A549 (cell line): ENCODE measurements around the gene PIGU. TPM values are rescaled to one million over a fixed set of nuclear protein-coding genes. Genes with fewer than 3 reads are reported as not detected.

ENCODE experiments used
- ATAC-seq, 2 experiments: fragments of 200-7000 bp in 1 of 2; fragments of >200 bp in 1 of 2; cut with Nextera tagmentation in 1 of 2; cut with Tn5 transposase in 1 of 2; 3 replicates each; pipeline versions ENCODE4 v1.8.0 to v1.9.1; 2018 to 2020; ENCODE audit warnings: mild to moderate bottlenecking in 1 of 2, moderate library complexity in 1 of 2
- CTCF ChIA-PET: fragments of 300-600 bp; sonication (Branson Sonifier 250); formaldehyde crosslinking; extraction: SDS; loops from one replicate; lab custom pipeline; 2021; ENCODE audit warnings: antibody characterized with exemption, inconsistent platforms; lab: Yijun Ruan, JAX
- POLR2A ChIA-PET: fragments of 350-600 bp; formaldehyde crosslinking; extraction: SDS; loops from one replicate; lab custom pipeline; 2021; ENCODE audit warnings: antibody characterized with exemption, inconsistent platforms; lab: Yijun Ruan, JAX
- DNase-seq, 2 experiments: peaks; one replicate each; pipeline versions ENCODE4 v3.0.0 to v3.0.0-alpha.2; 2011 to 2016; ENCODE audit warnings: low read depth in 1 of 2, low spot score in 1 of 2
- FAIRE-seq: peaks from 2 replicates; lab custom pipeline; 2011; peaks lifted over from hg19 to GRCh38; lab: Jason Lieb, UNC
- H3K27ac ChIP-seq, 2 experiments: fragments of >200 bp; sonication (Bioruptor Twin); formaldehyde crosslinking; 3 replicates each; pipeline ENCODE4 v1.5.1; 2016 to 2017
- H3K4me1 ChIP-seq: fragments of >200 bp; sonication (Bioruptor Twin); formaldehyde crosslinking; 3 replicates; pipeline ENCODE4 v1.6.1; 2016
- H3K4me2 ChIP-seq: fragments of >200 bp; sonication (Bioruptor Twin); formaldehyde crosslinking; 3 replicates; pipeline ENCODE4 v1.6.1; 2016
- H3K4me3 ChIP-seq: fragments of >200 bp; sonication (Bioruptor Twin); formaldehyde crosslinking; 3 replicates; pipeline ENCODE4 v1.5.1; 2016
- H3K9me3 ChIP-seq: fragments of >200 bp; sonication (Bioruptor Twin); formaldehyde crosslinking; 3 replicates; pipeline ENCODE4 v1.6.1; 2016
- BHLHE40 ChIP-seq: IDR thresholded peaks from 2 replicates; pipeline ENCODE4 v1.6.1; 2012; ENCODE audit warnings: low read depth, low read length, inconsistent platforms
- CEBPB ChIP-seq, 2 experiments: fragments of >200 bp in 1 of 2; sonication (Bioruptor Twin) in 1 of 2; formaldehyde crosslinking in 1 of 2; IDR thresholded peaks; 2 replicates each; pipeline ENCODE4 v1.6.1; 2012 to 2016
- CHD2 ChIP-seq: fragments of 150-350 bp; IDR thresholded peaks from 2 replicates; pipeline ENCODE4 v1.6.1; 2014; ENCODE audit warnings: low read length; ENCODE audit not compliant: partially characterized antibody
- CHD4 ChIP-seq: fragments of 200-600 bp; sonication (generic); IDR thresholded peaks from 2 replicates; pipeline ENCODE4 v1.6.1; 2016; ENCODE audit warnings: antibody characterized with exemption, mild to moderate bottlenecking, borderline replicate concordance
- EHF ChIP-seq: fragments of 250-450 bp; sonication (Bioruptor Pico); IDR thresholded peaks from 2 replicates; pipeline ENCODE4 v1.5.0; 2020; ENCODE audit warnings: mild to moderate bottlenecking
- EP300 ChIP-seq, 2 experiments: fragments of >200 bp; sonication (Bioruptor Twin); formaldehyde crosslinking; IDR thresholded peaks; 2 replicates in 1 of 2; 3 replicates in 1 of 2; pipeline ENCODE4 v1.6.1; 2016 to 2017
- FOXS1 ChIP-seq: fragments of 250-450 bp; sonication (Bioruptor Pico); IDR thresholded peaks from 2 replicates; pipeline ENCODE4 v1.5.0; 2020; ENCODE audit warnings: mild to moderate bottlenecking, moderate library complexity
- GATA3 ChIP-seq: IDR thresholded peaks from 2 replicates; pipeline ENCODE4 v1.6.1; 2012; ENCODE audit warnings: borderline replicate concordance
- HEYL ChIP-seq: fragments of 250-450 bp; sonication (Bioruptor Pico); IDR thresholded peaks from 2 replicates; pipeline ENCODE4 v1.8.0; 2021; ENCODE audit warnings: mild to moderate bottlenecking, moderate library complexity
- HOXA7 ChIP-seq: fragments of 250-450 bp; sonication (Bioruptor Pico); IDR thresholded peaks from 2 replicates; pipeline ENCODE4 v1.5.0; 2020; ENCODE audit warnings: mild to moderate bottlenecking, moderate library complexity
- JUN ChIP-seq, 2 experiments: fragments of >200 bp; sonication (Bioruptor Twin); formaldehyde crosslinking; IDR thresholded peaks; 2 replicates in 1 of 2; 3 replicates in 1 of 2; pipeline ENCODE4 v1.6.1; 2016 to 2017
- JUNB ChIP-seq: fragments of >200 bp; sonication (Bioruptor Twin); formaldehyde crosslinking; IDR thresholded peaks from 2 replicates; pipeline ENCODE4 v1.6.1; 2016
- KDM5A ChIP-seq: fragments of 200-600 bp; sonication (generic); IDR thresholded peaks from 2 replicates; pipeline ENCODE4 v1.6.1; 2016; ENCODE audit warnings: antibody characterized with exemption, mild to moderate bottlenecking
- MAZ ChIP-seq: fragments of 150-350 bp; IDR thresholded peaks from 2 replicates; pipeline ENCODE4 v1.6.1; 2014; ENCODE audit warnings: antibody characterized with exemption, low read depth, low read length, borderline replicate concordance
- MYC ChIP-seq: IDR thresholded peaks from 2 replicates; pipeline ENCODE4 v1.6.1; 2012; ENCODE audit warnings: mild to moderate bottlenecking, inconsistent platforms, low read length, improper control_type of control experiment, borderline replicate concordance
- NFE2L2 ChIP-seq: fragments of 150-350 bp; conservative IDR thresholded peaks from 2 replicates; pipeline ENCODE4 v1.6.1; 2014; ENCODE audit warnings: low read length
- NPAS2 ChIP-seq: fragments of 250-450 bp; sonication (Bioruptor Pico); IDR thresholded peaks from 2 replicates; pipeline ENCODE4 v1.8.0; 2022; ENCODE audit warnings: mild to moderate bottlenecking, moderate library complexity, borderline replicate concordance
- RARB ChIP-seq: fragments of 250-450 bp; sonication (Bioruptor Pico); IDR thresholded peaks from 2 replicates; pipeline ENCODE4 v1.8.0; 2021; ENCODE audit warnings: mild to moderate bottlenecking, moderate library complexity
- RNF2 ChIP-seq: fragments of 200-600 bp; sonication (generic); IDR thresholded peaks from 2 replicates; pipeline ENCODE4 v1.6.1; 2016; ENCODE audit warnings: low read depth, mild to moderate bottlenecking, antibody characterized with exemption, moderate library complexity, borderline replicate concordance
- SREBF2 ChIP-seq: fragments of 450-650 bp; IDR thresholded peaks from 2 replicates; pipeline ENCODE4 v1.6.1; 2014; ENCODE audit warnings: mild to moderate bottlenecking, moderate library complexity
- TFCP2L1 ChIP-seq: fragments of 250-450 bp; sonication (Bioruptor Pico); IDR thresholded peaks from 2 replicates; pipeline ENCODE4 v1.5.0; 2021; ENCODE audit warnings: mild to moderate bottlenecking
- ZFP36 ChIP-seq: fragments of 450-650 bp; IDR thresholded peaks from 2 replicates; pipeline ENCODE4 v1.6.1; 2014; ENCODE audit warnings: borderline replicate concordance; ENCODE audit not compliant: partially characterized antibody
- WGBS: methylation state at CpG from one replicate; pipeline ENCODE4 v1.1.6; 2017; ENCODE audit errors: missing lambda C conversion rate; 5-methylcytosine and 5-hydroxymethylcytosine counted together
- polyA plus RNA-seq, 4 experiments: library from polyadenylated mRNA; depleted of rRNA in 3 of 4; stranded (reverse); fragments of >200 nt; fragmentation: RNase III in 1 of 4; extraction: RNeasy Plus Mini Kit Qiagen cat#74134 plus additional on column Dnase treatment in 1 of 4; gene quantifications; 2 replicates in 3 of 4; 3 replicates in 1 of 4; pipeline ENCODE4 v1.2.3, GENCODE V29; 2011 to 2017
- TF ChIP-seq, protein P1 (sequence below): fragments of 200-600 bp; sonication (generic); IDR thresholded peaks from 2 replicates; pipeline ENCODE4 v1.6.1; 2016; ENCODE audit warnings: antibody characterized with exemption, mild to moderate bottlenecking, moderate library complexity
- TF ChIP-seq, protein P2 (sequence below): fragments of >200 bp; sonication (Bioruptor Twin); formaldehyde crosslinking; IDR thresholded peaks from 3 replicates; pipeline ENCODE4 v1.6.1; 2016
- TF ChIP-seq, protein P3 (sequence below): fragments of 250-450 bp; sonication (Bioruptor Pico); IDR thresholded peaks from 2 replicates; pipeline ENCODE4 v1.5.0; 2021; ENCODE audit warnings: mild to moderate bottlenecking, moderate library complexity, borderline replicate concordance

PIGU gene
- polyA plus RNA-seq, 2 of the 4 experiments (the other 2 are of a cell fraction): 27.8 to 103 TPM

DNA sequence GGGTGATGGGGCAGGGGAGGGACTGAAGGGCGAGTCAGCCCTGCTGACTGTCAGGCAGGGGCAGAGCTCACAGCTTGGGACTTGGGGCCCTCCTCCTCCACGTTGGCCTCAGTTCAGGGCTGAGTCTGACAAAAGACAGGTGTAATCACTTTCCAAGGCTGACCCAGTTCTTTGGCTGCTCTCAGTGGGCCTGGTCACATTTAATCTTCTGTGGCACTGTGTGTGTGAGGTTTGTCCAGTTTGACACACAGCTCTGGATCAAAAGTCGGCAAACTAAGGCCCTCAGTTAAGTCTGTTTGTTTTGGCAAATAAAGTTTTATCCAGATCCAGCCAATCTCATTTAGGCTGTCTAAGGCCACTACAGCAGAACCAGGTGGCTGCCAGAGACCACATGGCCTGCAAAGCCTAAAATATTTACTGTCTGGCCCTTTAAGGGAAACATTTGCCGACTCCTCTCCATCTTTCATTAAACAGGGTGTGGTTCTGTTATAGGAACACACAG lies 123.5 kb downstream of the PIGU start:
- FAIRE-seq: no peak
- Histone ChIP-seq H3K9me3 (no peaks in the 10 kb centered on the region), H3K4me3 (no peak overlapping the region), H3K4me1 (peaks cover 15% of the 10 kb centered on the region), H3K4me2 (peak overlapping the region; percentile 33), H3K27ac (peak overlapping the region in 1 of 2 experiments; percentile 42; a peak in 1 of 6 replicates)
- peak; percentile 25 to 39; a peak in 4 of 6 replicates for ATAC-seq
- DNase-seq: no peak
- POLR2A ChIA-PET: no interaction called here
- TF ChIP-seq SREBF2 (no peak), EP300 (IDR thresholded peaks at IDR 0.05) (no peak), HEYL (no peak), HOXA7 (CRISPR knock-in tag) (no peak), ZFP36 (no peak), FOXS1 (no peak), RARB (CRISPR knock-in tag) (no peak), MYC (no peak), CHD4 (no peak), TFCP2L1 (CRISPR knock-in tag) (no peak)
- CTCF ChIA-PET: interaction anchor here (0.8 to 1.6 kb wide), 7 partner anchors 9 to 240 kb away, joined by 3 to 6 read pairs (median 3); no protein-coding TSS in a partner anchor
- 36% methylated on average over 4 of the region's 4 CpGs for WGBS

DNA sequence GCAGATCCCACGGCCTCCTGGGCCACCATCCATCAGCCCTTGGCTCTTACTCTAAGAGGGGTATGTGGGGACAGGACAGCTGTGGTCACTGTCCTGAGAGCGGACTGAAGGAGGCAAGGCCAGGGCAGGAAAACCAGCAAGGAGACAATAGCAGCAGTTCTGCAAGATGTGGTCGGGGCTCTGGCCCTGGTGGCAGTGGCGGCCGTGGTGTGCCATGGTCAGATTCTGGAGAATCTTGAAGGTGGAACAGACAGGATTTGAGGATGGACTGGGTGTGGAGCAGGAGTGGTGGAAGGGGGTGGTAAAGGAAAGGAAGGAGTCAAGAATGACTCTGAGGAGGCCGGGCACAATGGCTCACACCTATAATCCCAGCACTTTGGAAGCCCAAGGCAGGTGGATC lies 124.3 kb downstream of the PIGU start:
- Histone ChIP-seq H3K4me3 (no peak overlapping the region), H3K9me3 (no peaks in the 10 kb centered on the region), H3K27ac (no peak overlapping the region), H3K4me1 (peaks cover 12% of the 10 kb centered on the region), H3K4me2 (no peak overlapping the region)
- 91% methylated on average over 6 of the region's 6 CpGs for WGBS
- CTCF ChIA-PET: interaction anchor here (1.2 to 1.6 kb wide), 5 partner anchors 14 to 240 kb away, joined by 3 to 6 read pairs (median 4); no protein-coding TSS in a partner anchor
- POLR2A ChIA-PET: no interaction called here
- FAIRE-seq: no peak
- no peak for ATAC-seq
- no peak for DNase-seq
- TF ChIP-seq NPAS2 (CRISPR knock-in tag): no peak
- no peak for TF ChIP-seq TFCP2L1 (CRISPR knock-in tag)
- no peak for TF ChIP-seq NFE2L2
- TF ChIP-seq GATA3: no peak
- no peak for TF ChIP-seq KDM5A
- no peak for TF ChIP-seq MAZ
- TF ChIP-seq CEBPB (IDR thresholded peaks at IDR 0.05): no peak
- TF ChIP-seq JUN (IDR thresholded peaks at IDR 0.05): no peak
- TF ChIP-seq, protein P1, sequence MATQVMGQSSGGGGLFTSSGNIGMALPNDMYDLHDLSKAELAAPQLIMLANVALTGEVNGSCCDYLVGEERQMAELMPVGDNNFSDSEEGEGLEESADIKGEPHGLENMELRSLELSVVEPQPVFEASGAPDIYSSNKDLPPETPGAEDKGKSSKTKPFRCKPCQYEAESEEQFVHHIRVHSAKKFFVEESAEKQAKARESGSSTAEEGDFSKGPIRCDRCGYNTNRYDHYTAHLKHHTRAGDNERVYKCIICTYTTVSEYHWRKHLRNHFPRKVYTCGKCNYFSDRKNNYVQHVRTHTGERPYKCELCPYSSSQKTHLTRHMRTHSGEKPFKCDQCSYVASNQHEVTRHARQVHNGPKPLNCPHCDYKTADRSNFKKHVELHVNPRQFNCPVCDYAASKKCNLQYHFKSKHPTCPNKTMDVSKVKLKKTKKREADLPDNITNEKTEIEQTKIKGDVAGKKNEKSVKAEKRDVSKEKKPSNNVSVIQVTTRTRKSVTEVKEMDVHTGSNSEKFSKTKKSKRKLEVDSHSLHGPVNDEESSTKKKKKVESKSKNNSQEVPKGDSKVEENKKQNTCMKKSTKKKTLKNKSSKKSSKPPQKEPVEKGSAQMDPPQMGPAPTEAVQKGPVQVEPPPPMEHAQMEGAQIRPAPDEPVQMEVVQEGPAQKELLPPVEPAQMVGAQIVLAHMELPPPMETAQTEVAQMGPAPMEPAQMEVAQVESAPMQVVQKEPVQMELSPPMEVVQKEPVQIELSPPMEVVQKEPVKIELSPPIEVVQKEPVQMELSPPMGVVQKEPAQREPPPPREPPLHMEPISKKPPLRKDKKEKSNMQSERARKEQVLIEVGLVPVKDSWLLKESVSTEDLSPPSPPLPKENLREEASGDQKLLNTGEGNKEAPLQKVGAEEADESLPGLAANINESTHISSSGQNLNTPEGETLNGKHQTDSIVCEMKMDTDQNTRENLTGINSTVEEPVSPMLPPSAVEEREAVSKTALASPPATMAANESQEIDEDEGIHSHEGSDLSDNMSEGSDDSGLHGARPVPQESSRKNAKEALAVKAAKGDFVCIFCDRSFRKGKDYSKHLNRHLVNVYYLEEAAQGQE: no peak
- no peak for TF ChIP-seq EHF (CRISPR knock-in tag)
- no peak for TF ChIP-seq BHLHE40
- TF ChIP-seq CHD2: no peak
- no peak for TF ChIP-seq MYC
- TF ChIP-seq, protein P2, sequence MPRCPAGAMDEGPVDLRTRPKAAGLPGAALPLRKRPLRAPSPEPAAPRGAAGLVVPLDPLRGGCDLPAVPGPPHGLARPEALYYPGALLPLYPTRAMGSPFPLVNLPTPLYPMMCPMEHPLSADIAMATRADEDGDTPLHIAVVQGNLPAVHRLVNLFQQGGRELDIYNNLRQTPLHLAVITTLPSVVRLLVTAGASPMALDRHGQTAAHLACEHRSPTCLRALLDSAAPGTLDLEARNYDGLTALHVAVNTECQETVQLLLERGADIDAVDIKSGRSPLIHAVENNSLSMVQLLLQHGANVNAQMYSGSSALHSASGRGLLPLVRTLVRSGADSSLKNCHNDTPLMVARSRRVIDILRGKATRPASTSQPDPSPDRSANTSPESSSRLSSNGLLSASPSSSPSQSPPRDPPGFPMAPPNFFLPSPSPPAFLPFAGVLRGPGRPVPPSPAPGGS: no peak
- TF ChIP-seq, protein P3, sequence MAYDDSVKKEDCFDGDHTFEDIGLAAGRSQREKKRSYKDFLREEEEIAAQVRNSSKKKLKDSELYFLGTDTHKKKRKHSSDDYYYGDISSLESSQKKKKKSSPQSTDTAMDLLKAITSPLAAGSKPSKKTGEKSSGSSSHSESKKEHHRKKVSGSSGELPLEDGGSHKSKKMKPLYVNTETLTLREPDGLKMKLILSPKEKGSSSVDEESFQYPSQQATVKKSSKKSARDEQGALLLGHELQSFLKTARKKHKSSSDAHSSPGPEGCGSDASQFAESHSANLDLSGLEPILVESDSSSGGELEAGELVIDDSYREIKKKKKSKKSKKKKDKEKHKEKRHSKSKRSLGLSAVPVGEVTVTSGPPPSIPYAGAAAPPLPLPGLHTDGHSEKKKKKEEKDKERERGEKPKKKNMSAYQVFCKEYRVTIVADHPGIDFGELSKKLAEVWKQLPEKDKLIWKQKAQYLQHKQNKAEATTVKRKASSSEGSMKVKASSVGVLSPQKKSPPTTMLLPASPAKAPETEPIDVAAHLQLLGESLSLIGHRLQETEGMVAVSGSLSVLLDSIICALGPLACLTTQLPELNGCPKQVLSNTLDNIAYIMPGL (CRISPR knock-in tag): no peak
- no peak for TF ChIP-seq RNF2
- no peak for TF ChIP-seq SREBF2
- TF ChIP-seq JUNB: no peak
